Thyroid gland (tissue), 4 donors: ENCODE data around the gene PRR33. TPM values are rescaled to one million over a fixed set of nuclear protein-coding genes. Genes with fewer than 3 reads are reported as not detected.

Experiments used
- DNase-seq, 2 donors: peaks; one replicate each; pipeline ENCODE4 v3.0.0-alpha.2; 2019
- H3K27ac ChIP-seq, 3 donors: fragments of 200-600 bp; sonication (generic); 1 replicate in 2 of 3; 2 replicates in 1 of 3; pipeline ENCODE4 v1.5.1; 2016 to 2019; ENCODE audit warnings: mild to moderate bottlenecking in 1 of 3, moderate library complexity in 1 of 3
- H3K27me3 ChIP-seq: fragments of 200-600 bp; sonication (generic); one replicate; pipeline ENCODE4 v1.5.1; 2019
- H3K36me3 ChIP-seq, 2 donors: fragments of 200-600 bp; sonication (generic); one replicate each; pipeline ENCODE4 v1.5.1; 2016 to 2019
- H3K4me1 ChIP-seq, 2 donors: fragments of 200-600 bp; sonication (generic); one replicate each; pipeline ENCODE4 v1.5.1; 2017 to 2019
- H3K4me3 ChIP-seq, 3 donors: fragments of 200-600 bp; sonication (generic); replicated peaks in 1 of 3; 1 replicate in 2 of 3; 2 replicates in 1 of 3; pipeline ENCODE4 v1.5.1; 2016; ENCODE audit warnings: mild to moderate bottlenecking in 1 of 3
- H3K9me3 ChIP-seq: fragments of 200-600 bp; sonication (generic); one replicate; pipeline ENCODE4 v1.5.1; 2017
- POLR2A ChIP-seq, 2 donors: fragments of 450-650 bp; IDR thresholded peaks; one replicate each; pipeline ENCODE4 v1.6.1; 2017; ENCODE audit warnings: antibody characterized with exemption in 2 of 2, mild to moderate bottlenecking in 2 of 2, moderate library complexity in 1 of 2
- WGBS, 2 donors: methylation state at CpG; one replicate each; pipeline ENCODE4 v1.1.5; 2017; 5-methylcytosine and 5-hydroxymethylcytosine counted together
- intact Hi-C: fragments of 100-400 bp; cut with DNase I; formaldehyde crosslinking; loops from one replicate; pipeline ENCODE4 v1.15.1; 2023
- total RNA-seq, 4 donors: library from RNA; depleted of rRNA; stranded (reverse); fragments of >200 nt; gene quantifications; one replicate each; pipeline ENCODE4 v1.2.3, GENCODE V29; 2016
- TF ChIP-seq, protein P1 (sequence below), 6 experiments: fragments of 200-600 bp in 3 of 6; fragments of 450-650 bp in 3 of 6; sonication (generic) in 3 of 6; IDR thresholded peaks; one replicate each; pipeline ENCODE4 v1.5.1; 2016 to 2019; ENCODE audit warnings: antibody characterized with exemption in 6 of 6, mild to moderate bottlenecking in 2 of 6, inconsistent platforms in 1 of 6, moderate library complexity in 1 of 6

The PRR33 gene
- total RNA-seq, 4 donors from 2014 or later: not detected

DNA sequence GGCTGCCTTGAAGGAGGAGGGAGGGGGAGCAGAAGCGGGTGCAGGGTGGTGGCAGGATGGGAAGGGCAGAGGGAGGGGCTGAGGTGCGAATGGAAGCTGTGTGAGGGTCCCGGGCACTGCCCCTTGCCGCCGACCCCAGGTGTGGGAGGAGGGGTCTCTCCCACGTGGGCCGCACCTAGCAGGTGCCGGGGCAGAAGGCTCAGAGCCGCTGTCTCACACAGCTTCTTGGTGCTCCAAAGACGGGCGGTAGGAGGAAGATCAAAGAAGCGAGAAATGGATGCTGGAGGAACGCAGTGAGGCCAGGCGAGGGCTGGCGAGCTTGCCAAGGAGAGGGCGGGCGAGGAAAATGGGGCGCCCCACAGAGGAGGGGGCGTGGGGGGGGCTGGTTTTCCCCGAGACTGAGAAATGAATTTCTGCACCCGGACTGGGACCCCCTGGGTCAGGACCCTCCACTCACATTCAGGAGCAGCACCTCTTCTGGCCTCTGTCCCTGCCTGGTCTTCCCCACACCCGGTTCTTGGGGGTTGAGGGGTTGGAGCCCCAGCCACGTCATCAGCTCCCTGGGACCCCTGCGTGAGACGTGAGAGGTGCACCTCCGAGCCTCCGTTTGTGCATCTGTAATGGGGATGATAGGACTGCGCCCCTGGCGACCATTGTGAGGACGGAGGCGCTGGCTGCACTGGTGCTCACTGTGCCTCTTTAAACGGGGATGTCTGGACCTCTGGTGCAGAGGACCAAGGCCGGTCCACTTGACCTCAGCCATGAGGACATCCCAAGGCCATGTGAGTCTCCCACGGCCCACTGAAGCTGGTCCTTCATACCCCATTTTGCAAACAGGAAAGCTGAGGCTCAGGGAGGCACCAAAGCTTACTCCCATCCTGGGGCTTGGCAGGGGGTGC lies 22.0 kb downstream of the PRR33 start:
- H3K27ac ChIP-seq: peak overlapping the region in 1 of 3 donors; percentile 3
- no peak for TF ChIP-seq POLR2A (IDR thresholded peaks at IDR 0.05)
- TF ChIP-seq, protein P1, sequence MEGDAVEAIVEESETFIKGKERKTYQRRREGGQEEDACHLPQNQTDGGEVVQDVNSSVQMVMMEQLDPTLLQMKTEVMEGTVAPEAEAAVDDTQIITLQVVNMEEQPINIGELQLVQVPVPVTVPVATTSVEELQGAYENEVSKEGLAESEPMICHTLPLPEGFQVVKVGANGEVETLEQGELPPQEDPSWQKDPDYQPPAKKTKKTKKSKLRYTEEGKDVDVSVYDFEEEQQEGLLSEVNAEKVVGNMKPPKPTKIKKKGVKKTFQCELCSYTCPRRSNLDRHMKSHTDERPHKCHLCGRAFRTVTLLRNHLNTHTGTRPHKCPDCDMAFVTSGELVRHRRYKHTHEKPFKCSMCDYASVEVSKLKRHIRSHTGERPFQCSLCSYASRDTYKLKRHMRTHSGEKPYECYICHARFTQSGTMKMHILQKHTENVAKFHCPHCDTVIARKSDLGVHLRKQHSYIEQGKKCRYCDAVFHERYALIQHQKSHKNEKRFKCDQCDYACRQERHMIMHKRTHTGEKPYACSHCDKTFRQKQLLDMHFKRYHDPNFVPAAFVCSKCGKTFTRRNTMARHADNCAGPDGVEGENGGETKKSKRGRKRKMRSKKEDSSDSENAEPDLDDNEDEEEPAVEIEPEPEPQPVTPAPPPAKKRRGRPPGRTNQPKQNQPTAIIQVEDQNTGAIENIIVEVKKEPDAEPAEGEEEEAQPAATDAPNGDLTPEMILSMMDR (IDR thresholded peaks at IDR 0.05): no peak
- intact Hi-C loops: no loop called here
- no peaks in the 10 kb centered on the region for H3K9me3 ChIP-seq
- no peak for DNase-seq
- WGBS, 2 donors: 58 to 67% methylated on average over 25 to 30 of the region's 34 CpGs
- H3K27me3 ChIP-seq: no peaks in the 10 kb centered on the region
- H3K4me1 ChIP-seq: peaks cover 6 to 8% of the 10 kb centered on the region in 2 donors
- H3K36me3 ChIP-seq: no peaks in the 10 kb centered on the region
- H3K4me3 ChIP-seq: no peak overlapping the region

DNA sequence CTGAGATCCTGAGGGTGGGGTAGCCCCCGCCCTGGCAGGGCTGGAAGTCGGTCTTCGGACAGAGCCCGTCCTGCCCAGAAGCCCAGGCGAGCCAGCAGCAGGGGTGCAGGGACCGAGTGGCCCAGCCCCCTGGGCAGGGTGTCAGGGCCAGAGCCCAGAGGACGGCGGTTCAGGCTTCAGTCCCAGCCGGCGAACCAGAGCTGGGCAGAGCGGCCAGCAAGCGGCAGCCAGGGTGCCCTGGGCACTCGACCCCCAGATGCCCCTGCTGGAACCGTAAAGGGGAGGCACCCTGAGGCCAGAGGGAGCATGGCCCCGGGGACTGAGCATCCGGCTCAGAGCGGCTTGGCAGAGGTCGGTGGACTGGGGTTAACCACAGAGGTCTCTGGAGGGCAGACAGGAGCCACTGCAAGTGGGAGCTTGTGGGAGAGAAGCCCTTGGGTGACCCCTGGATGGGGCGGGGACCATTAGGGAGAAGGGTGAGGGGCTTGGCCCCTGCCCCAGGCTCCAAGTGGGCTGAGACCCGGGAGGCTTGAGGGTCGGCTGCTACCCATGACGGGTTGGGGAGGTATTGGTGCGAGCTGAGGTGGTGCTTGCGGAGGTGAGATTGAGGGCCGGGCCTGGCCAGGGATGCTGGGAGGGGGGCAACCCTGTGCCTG lies 22.9 kb downstream of the PRR33 start:
- H3K4me3 ChIP-seq: no peak overlapping the region
- intact Hi-C loops: no loop called here
- H3K27me3 ChIP-seq: no peaks in the 10 kb centered on the region
- 73 to 82% methylated on average over 12 to 23 of the region's 25 CpGs for WGBS, 2 donors
- no peak for DNase-seq
- no peak for TF ChIP-seq POLR2A (IDR thresholded peaks at IDR 0.05)
- TF ChIP-seq, protein P1 (IDR thresholded peaks at IDR 0.05): no peak
- no peaks in the 10 kb centered on the region for H3K9me3 ChIP-seq
- H3K36me3 ChIP-seq: no peaks in the 10 kb centered on the region
- H3K27ac ChIP-seq: peak overlapping the region in 1 of 3 donors; percentile 3
- H3K4me1 ChIP-seq: peaks cover 8 to 18% of the 10 kb centered on the region in 2 donors

- WGBS, 2 donors: 91 to 100% methylated on average over 4 to 5 of the region's 14 CpGs
- peaks cover 14 to 24% of the 10 kb centered on the region in 2 donors for H3K4me1 ChIP-seq
- TF ChIP-seq, protein P1 (IDR thresholded peaks at IDR 0.05): no peak
- TF ChIP-seq POLR2A (IDR thresholded peaks at IDR 0.05): no peak
Measured at GRCh38 chr11:1868056-1868635, 23.5 kb downstream of the PRR33 start.

DNA sequence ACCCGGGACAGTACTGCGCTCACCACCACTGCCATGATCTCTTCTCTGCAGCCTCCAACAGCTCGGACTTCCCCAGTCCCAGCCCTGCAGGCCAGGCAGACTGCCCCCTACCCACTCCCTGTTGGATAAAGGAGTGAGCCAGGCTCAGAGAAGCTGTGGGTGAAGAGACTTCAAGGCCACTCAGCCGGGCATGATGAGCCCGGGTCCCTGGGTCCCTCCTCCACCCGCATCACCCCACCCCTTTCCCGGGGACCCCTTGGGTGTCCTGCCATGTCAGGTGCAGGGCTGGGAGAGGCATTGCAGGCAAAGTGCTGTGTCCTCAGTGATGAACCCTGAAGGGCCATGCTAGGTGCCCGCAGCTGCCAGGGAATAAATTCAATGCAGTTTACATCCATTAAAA lies 24.3 kb downstream of the PRR33 start:
- Histone ChIP-seq H3K9me3 (no peaks in the 10 kb centered on the region), H3K4me3 (no peak overlapping the region), H3K36me3 (no peaks in the 10 kb centered on the region), H3K27me3 (no peaks in the 10 kb centered on the region), H3K27ac (no peak overlapping the region), H3K4me1 (peaks cover 15 to 29% of the 10 kb centered on the region in 2 donors)
- TF ChIP-seq, protein P1 (IDR thresholded peaks at IDR 0.05): no peak
- no peak for TF ChIP-seq POLR2A (IDR thresholded peaks at IDR 0.05)
- DNase-seq: no peak
- intact Hi-C loops: no loop called here
- 83 to 90% methylated on average over 4 to 7 of the region's 8 CpGs for WGBS, 2 donors

More at GRCh38 chr11:1868056-1868635, 23.5 kb downstream of the PRR33 start:
- DNase-seq: no peak
- H3K36me3 ChIP-seq: no peaks in the 10 kb centered on the region
- no peak overlapping the region for H3K4me3 ChIP-seq
- intact Hi-C loops: no loop called here
- H3K27ac ChIP-seq: peak overlapping the region in 1 of 3 donors; percentile 3
- no peaks in the 10 kb centered on the region for H3K9me3 ChIP-seq
- no peaks in the 10 kb centered on the region for H3K27me3 ChIP-seq
